GM12891 (cell line): ENCODE results near the gene PCBP3.

Experiments
- POLR2A ChIP-seq: IDR thresholded peaks from 2 replicates; pipeline ENCODE4 v1.6.1; 2011; ENCODE audit warnings: low read depth, low read length, control low read depth
- POLR2AphosphoS5 ChIP-seq: IDR thresholded peaks from 2 replicates; pipeline ENCODE4 v1.6.1; 2011; ENCODE audit warnings: low read depth, low read length, control low read depth
- POU2F2 ChIP-seq: IDR thresholded peaks from 2 replicates; pipeline ENCODE4 v1.6.1; 2011; ENCODE audit warnings: low read depth, mild to moderate bottlenecking, control low read depth, low read length, moderate library complexity
- TAF1 ChIP-seq: IDR thresholded peaks from 2 replicates; pipeline ENCODE4 v1.6.1; 2011; ENCODE audit warnings: low read depth, low read length, control low read depth

GRCh38 chr21:45763506-45763905 lies 120.0 kb downstream of the PCBP3 start:
- no peak for TF ChIP-seq POLR2A
- no peak for TF ChIP-seq TAF1
- no peak for TF ChIP-seq POLR2AphosphoS5
- TF ChIP-seq POU2F2 = no peak
